ENCODE measurements around the gene MAPK8. TPM values are rescaled to one million over a fixed set of nuclear protein-coding genes. Genes with fewer than 3 reads are reported as not detected.

MAPK8 gene
- polyA plus RNA-seq, 1 experiment, result 31.2 TPM

GRCh38 chr10:48459270-48460150, 153.0 kb downstream of the MAPK8 start:
- TF ChIP-seq CTCF (IDR thresholded peaks at IDR 0.05; ENCODE audit: insufficient read depth, low read depth, low read length), result no peak
- DNase-seq (ENCODE audit: low read depth), result no peak
- no peaks in the 10 kb centered on the region for H3K27me3 ChIP-seq (ENCODE audit: control insufficient read depth, insufficient read depth, low read length)
- ChIA-PET POLR2A (no interaction called here), CTCF (interaction anchor here (1.1 kb wide), 1 partner anchor 65 kb away, joined by 3 read pairs; no protein-coding TSS in a partner anchor)
- no peaks in the 10 kb centered on the region; the same call in 1 of the 2 replicates for H3K36me3 ChIP-seq (ENCODE audit: control insufficient read depth, insufficient read depth, low read length)
- no peak overlapping the region for H3K4me3 ChIP-seq (ENCODE audit: low read depth, low read length)

GRCh38 chr10:48460182-48460581, 153.7 kb downstream of the MAPK8 start:
- CTCF ChIA-PET, result no interaction called here
- POLR2A ChIA-PET, result no interaction called here
- Histone ChIP-seq H3K27me3 (ENCODE audit: control insufficient read depth, insufficient read depth, low read length) (no peaks in the 10 kb centered on the region), H3K4me3 (ENCODE audit: low read depth, low read length) (no peak overlapping the region), H3K36me3 (ENCODE audit: control insufficient read depth, insufficient read depth, low read length) (no peaks in the 10 kb centered on the region; the same call in 1 of the 2 replicates)
- TF ChIP-seq CTCF (IDR thresholded peaks at IDR 0.05; ENCODE audit: insufficient read depth, low read depth, low read length), result no peak
- no peak for DNase-seq (ENCODE audit: low read depth)

- Histone ChIP-seq H3K4me3 (ENCODE audit: low read depth, low read length) (no peak overlapping the region), H3K36me3 (ENCODE audit: control insufficient read depth, insufficient read depth, low read length) (no peaks in the 10 kb centered on the region; the same call in 1 of the 2 replicates), H3K27me3 (ENCODE audit: control insufficient read depth, insufficient read depth, low read length) (no peaks in the 10 kb centered on the region)
- POLR2A ChIA-PET, result no interaction called here
- DNase-seq (ENCODE audit: low read depth), result no peak
- no peak for TF ChIP-seq CTCF (IDR thresholded peaks at IDR 0.05; ENCODE audit: insufficient read depth, low read depth, low read length)
- CTCF ChIA-PET, result interaction anchor here (1.2 kb wide), 1 partner anchor 12 kb away, joined by 6 read pairs; no protein-coding TSS in a partner anchor
Observed at GRCh38 chr10:48461623-48462481, 155.4 kb downstream of the MAPK8 start.

GRCh38 chr10:48462482-48463020, 156.1 kb downstream of the MAPK8 start:
- no peaks in the 10 kb centered on the region; the same call in 1 of the 2 replicates for H3K36me3 ChIP-seq (ENCODE audit: control insufficient read depth, insufficient read depth, low read length)
- no peak overlapping the region for H3K4me3 ChIP-seq (ENCODE audit: low read depth, low read length)
- no peak for TF ChIP-seq CTCF (IDR thresholded peaks at IDR 0.05; ENCODE audit: insufficient read depth, low read depth, low read length)
- ChIA-PET POLR2A (no interaction called here), CTCF (interaction anchor here (1.2 to 1.9 kb wide), 2 partner anchors 13 to 194 kb away, joined by 6 to 9 read pairs; no protein-coding TSS in a partner anchor)
- no peak for DNase-seq (ENCODE audit: low read depth)
- no peaks in the 10 kb centered on the region for H3K27me3 ChIP-seq (ENCODE audit: control insufficient read depth, insufficient read depth, low read length)

Data from BJ (cell line).